Dermis lymphatic vessel endothelial cell (primary cell): Measurements from ENCODE around the gene TTR. TPM values are rescaled to one million over a fixed set of nuclear protein-coding genes. Genes with fewer than 3 reads are reported as not detected.

ENCODE experiments used
- total RNA-seq: library from RNA; depleted of rRNA; stranded (reverse); fragments of >200 nt; gene quantifications from 2 replicates; pipeline ENCODE4 v1.2.1, GENCODE V29; 2014

TTR gene
- not detected in 2 replicates for total RNA-seq

GRCh38 chr18:31591628-31592027 lies at the start of gene TTR:
Gene TTR (plus strand): TSS chr18:31591877. CDS start chr18:31591903, 26 bp downstream.

Other genes with a start within 250 kb of the TTR start
- gene DSG4, start 215.1 kb upstream of the TTR start, total RNA-seq = not detected in 2 replicates
- not detected in 2 replicates for gene DSG3, start 144.1 kb upstream of the TTR start, total RNA-seq
- 6.2 and 15.0 TPM in 2 replicates for gene DSG2, start 93.7 kb upstream of the TTR start, total RNA-seq
- 4.7 and 5.0 TPM in 2 replicates for gene B4GALT6, start 92.7 kb downstream of the TTR start, total RNA-seq
- gene SLC25A52, start 169.0 kb downstream of the TTR start, total RNA-seq = 0.17 TPM in 1 of 2 replicates, not detected in the other